Suprapubic skin (tissue), 3 donors: ENCODE results near the gene RAB37.

Experiments used
- EP300 ChIP-seq: sonication (generic); formaldehyde crosslinking; IDR thresholded peaks from one replicate; pipeline ENCODE4 v1.6.1; 2017; ENCODE audit warnings: antibody characterized with exemption
- POLR2A ChIP-seq, 2 donors: fragments of 450-650 bp; IDR thresholded peaks; one replicate each; pipeline ENCODE4 v1.6.1; 2017; ENCODE audit warnings: antibody characterized with exemption in 2 of 2, mild to moderate bottlenecking in 2 of 2, moderate library complexity in 2 of 2
- TF ChIP-seq, protein P1 (sequence below), 2 donors: fragments of 200-600 bp in 1 of 2; fragments of 450-650 bp in 1 of 2; sonication (generic) in 1 of 2; IDR thresholded peaks; one replicate each; pipeline ENCODE4 v1.5.1; 2016 to 2019; ENCODE audit warnings: antibody characterized with exemption in 2 of 2, mild to moderate bottlenecking in 1 of 2, moderate library complexity in 1 of 2

DNA sequence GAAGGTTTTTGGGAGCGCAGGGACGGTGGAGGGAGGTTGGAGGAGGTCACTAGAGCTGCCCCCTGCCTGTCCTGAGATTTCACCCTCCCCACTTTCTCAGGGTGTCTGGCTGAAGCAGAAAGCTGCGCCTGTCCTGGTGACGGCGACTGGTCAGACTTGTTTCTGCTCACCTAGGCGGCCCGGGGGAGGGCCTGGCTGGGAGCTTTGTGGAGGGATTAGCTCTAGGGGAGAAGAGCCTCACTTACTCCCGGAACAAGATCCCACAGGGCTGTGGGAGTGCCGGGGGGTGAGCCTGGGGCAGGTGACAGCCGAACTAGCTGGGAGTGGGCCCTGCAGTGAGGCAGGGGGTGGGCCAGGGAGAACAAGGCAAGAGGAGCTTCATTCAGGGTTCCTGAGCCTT is 22.9 kb downstream of the RAB37 start:
- TF ChIP-seq EP300, result no peak
- TF ChIP-seq, protein P1, sequence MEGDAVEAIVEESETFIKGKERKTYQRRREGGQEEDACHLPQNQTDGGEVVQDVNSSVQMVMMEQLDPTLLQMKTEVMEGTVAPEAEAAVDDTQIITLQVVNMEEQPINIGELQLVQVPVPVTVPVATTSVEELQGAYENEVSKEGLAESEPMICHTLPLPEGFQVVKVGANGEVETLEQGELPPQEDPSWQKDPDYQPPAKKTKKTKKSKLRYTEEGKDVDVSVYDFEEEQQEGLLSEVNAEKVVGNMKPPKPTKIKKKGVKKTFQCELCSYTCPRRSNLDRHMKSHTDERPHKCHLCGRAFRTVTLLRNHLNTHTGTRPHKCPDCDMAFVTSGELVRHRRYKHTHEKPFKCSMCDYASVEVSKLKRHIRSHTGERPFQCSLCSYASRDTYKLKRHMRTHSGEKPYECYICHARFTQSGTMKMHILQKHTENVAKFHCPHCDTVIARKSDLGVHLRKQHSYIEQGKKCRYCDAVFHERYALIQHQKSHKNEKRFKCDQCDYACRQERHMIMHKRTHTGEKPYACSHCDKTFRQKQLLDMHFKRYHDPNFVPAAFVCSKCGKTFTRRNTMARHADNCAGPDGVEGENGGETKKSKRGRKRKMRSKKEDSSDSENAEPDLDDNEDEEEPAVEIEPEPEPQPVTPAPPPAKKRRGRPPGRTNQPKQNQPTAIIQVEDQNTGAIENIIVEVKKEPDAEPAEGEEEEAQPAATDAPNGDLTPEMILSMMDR (IDR thresholded peaks at IDR 0.05), result no peak
- TF ChIP-seq POLR2A (IDR thresholded peaks at IDR 0.05), result no peak
